LHCN-M2 (cell line): ENCODE data around the gene TXLNA. TPM values are rescaled to one million over a fixed set of nuclear protein-coding genes. Genes with fewer than 3 reads are reported as not detected.

ENCODE experiments used
- DNase-seq: peaks from one replicate; pipeline ENCODE4 v3.0.0-alpha.2; 2012; ENCODE audit warnings: low read depth
- total RNA-seq: library from RNA; depleted of rRNA; stranded (reverse); fragments of >200 nt; gene quantifications from 2 replicates; pipeline ENCODE4 v1.2.3, GENCODE V29; 2014

TXLNA gene
- total RNA-seq, 1 experiment from 2014 or later: 79.6 TPM

DNA sequence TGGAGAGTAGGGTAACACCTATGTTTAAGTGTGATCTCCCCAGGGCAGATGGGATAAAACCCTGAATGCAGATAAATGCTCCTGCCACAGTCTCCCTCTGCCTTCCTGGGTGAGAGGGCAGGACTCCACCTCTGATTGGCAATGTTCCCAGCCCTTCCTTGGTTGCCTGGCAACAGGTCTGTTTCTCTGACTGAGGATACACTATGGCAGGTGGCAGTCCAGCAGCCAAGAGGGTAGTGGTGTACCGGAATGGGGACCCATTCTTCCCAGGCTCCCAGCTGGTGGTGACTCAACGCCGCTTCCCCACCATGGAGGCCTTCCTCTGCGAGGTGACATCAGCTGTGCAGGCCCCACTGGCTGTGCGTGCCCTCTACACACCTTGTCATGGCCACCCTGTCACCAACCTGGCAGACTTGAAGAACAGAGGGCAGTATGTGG lies 29.4 kb downstream of the TXLNA start, which contains the start of gene DCDC2B:
DCDC2B (plus strand) TSS at position 199 of the 438 bp plus-strand sequence; CDS start at position 204, 5 bp downstream.
- peak; percentile 94 for DNase-seq

GRCh38 chr1:32215629-32216480 lies 36.4 kb downstream of the TXLNA start:
- DNase-seq: peak; percentile 58

- DNase-seq: no peak
These were observed 37.1 kb downstream of the TXLNA start for GRCh38 chr1:32216566-32216965.

DNA sequence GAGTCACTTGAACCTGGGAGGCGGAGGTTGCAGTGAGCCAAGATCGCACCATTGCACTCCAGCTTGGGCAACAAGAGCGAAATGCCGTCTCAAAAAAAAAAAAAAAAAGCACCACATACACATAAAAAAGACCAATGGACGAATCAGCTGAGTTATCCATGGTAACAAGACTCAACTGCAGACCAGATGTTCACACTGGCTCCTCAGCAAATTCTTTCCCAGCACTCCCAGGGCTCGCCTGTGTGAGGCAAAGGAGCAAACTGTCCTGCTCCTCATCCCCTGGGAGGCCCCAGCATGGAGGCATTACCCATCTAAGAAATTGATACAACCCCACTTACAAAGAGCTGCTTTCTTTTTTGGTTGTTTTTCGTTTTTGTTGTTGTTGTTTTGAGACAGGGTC lies 39.5 kb downstream of the TXLNA start:
- no peak for DNase-seq

DNA sequence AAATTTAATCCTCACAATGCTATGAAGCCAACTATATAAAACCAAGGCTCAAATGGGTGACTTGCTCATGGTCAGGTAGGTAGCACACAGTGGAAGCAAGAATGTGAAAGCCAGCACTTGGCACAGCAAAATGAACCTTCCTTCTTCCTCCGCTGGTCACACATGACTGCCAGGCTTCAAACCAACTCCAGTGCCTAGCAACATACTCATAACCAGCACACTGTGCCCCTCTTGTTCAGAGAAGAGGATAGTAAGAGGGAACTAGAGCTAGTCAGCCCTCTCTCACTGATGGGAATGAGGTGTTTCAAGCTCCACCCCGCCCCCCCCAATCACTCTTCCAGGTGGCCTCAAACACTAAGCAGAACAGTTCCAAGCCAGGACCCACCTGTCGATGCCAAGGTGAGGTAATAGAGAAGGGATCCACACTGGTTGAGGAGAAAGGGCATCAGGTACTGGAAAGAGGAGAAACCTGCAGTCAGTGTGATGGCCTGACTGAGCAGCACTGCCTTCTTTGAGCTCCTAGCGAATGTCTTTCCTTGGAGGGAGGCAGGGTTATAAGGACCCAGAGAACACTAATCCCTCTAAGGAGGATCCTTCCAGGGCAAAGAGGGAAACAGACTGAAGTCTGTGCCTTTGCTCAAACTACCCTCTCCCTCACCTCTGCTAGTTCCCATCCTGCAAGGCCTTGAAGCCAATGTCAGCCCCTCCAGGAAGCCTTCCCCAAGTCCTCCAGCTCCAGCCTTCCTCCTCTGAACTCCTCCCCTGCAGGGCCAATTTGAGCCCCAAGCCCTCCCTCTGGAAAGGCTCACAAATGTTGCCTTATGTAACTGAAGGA lies 41.5 kb downstream of the TXLNA start:
- DNase-seq: no peak

DNA sequence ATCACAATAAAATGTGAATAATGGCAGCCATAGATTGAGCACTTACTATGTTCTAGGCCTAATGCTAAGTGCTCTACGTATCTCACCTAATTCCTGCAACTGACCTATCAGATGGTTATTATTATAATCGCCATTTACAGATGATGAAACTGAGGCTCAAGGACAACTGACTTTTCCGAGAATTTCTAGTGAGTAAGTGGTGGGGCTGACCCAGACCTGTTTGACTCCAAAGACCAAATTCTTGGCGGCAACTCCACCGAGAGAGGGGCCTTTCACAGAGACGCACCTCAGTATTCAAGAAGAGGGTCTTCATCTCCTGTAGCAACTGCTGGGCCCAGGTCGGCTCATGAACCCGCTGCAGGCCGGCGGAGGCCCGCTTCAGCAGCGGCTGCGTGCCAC lies 42.1 kb downstream of the TXLNA start:
- no peak for DNase-seq

DNA sequence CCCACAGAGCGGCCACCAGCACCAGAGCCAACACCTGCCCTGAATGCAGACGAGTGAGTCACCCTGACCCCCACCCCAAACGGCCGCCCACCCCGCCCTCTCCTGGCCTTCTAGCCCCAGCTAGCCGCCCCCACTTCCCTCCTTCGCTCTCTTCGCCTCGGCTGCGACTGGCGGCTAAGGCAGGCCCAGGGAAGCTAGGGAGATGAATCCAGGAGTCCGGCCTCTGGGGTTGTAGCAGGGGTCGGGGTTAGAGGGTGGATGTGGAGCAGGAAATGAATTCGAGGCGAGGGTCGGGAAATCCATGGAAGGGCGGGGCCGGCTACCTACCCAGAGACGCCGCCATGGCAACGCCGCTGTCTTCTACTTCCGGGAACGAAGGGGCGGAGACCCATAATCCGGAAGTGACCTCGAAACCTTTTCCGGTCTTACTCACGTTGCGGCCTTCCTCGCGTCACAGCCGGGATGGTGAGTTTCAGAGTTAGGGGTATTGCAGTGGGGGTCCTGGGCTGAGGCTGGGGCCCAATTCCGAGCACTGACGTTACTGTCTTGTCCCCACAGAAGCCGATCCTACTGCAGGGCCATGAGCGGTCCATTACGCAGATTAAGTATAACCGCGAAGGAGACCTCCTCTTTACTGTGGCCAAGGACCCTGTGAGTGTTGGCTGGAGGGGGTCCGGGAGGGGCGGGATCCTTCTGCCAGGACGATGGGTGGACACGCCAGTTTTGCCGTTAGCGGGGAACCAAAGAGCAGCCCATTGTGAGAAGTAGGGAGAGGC lies 42.7 kb downstream of the TXLNA start, which contains the start of the genes EIF3I and TMEM234:
EIF3I (plus strand) TSS at position 428 of the 776 bp plus-strand sequence; CDS start at position 463, 35 bp downstream.
TMEM234 (minus strand) TSS at position 374 of the 776 bp plus-strand sequence; CDS start at position 343, 31 bp downstream.
- DNase-seq: peak; percentile 87

DNA sequence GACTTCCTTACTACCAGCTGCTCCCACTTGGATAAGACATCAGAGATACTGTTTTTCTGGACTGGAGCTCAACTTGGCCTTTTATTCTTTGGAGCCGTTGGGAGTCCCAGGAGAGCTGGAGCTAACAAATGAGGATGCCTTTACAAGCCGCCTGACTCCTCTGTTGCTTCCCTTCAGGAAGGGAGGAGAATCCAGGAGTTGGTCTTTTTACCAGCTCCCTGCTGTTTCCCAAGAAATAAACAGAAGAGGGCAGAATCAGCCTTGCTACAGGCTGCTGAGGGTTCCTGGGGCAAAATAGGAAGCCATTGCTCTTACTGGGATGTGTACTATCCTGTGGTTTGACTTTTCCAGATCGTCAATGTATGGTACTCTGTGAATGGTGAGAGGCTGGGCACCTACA lies 44.2 kb downstream of the TXLNA start:
- DNase-seq: no peak

DNA sequence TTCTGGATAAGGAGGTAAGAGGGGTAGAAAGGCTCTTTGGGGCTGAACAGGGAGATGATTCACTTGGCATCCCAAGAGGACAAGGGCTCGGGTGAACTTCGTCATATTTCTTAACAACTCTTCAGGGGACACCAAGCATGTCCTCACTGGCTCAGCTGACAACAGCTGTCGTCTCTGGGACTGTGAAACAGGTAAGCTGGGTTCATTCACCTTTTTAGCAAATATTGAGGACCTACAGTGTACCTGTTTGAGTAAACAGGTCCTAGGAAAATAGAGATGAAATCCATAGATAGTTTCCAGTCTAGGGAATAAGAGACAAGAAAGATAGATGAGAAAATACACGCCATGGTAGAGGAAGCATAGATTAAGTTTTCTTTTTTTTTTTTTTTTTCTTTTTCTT lies 44.8 kb downstream of the TXLNA start:
- no peak for DNase-seq

DNA sequence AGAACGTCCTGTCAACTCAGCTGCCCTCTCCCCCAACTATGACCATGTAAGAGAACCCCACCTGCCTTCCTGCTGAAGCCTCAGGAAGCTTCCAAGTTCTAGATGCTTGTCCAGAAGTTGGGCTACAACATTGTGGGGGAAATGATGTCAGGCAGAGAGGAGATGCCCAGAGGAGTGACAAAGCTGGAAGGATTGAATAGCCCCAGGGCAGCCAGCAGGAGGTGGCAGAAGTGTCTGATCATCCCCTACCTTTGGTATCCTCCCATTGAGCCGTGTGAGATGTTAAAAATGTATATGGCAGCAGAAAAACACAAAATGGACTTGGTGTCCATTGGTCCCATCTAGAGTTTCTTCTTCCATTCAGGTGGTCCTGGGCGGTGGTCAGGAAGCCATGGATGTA lies 49.3 kb downstream of the TXLNA start:
- no peak for DNase-seq

DNA sequence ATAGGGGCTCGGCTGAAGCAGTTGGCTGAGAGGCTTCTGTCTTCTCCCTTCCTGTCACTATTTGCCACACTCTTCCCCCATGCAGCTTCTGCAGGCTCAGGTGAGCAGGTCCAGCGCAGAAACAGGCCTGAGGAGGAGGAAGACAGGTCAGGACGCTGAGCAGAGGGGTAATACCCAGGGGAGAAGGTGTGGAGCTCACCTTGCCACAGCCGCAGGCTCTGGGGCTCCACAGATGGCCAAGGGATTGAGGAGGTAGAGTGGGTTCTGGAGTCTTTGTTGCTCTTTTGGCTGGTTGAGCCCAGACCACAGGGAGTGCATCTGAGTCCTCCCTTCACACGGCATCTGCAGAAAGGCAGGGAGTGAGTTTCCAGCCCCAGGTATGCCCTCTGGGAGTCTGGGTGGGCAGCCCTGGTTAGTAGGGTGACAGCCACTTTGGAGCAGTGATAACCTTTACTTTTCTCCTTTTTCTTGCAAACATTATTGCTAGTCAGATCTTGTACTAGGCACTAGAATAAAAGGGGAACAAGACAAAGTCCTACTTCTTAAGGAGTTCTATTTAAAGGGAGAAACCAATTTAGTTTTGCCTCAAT lies 52.5 kb downstream of the TXLNA start:
- DNase-seq: no peak

GRCh38 chr1:32232558-32233304 lies 53.3 kb downstream of the TXLNA start:
- no peak for DNase-seq

DNA sequence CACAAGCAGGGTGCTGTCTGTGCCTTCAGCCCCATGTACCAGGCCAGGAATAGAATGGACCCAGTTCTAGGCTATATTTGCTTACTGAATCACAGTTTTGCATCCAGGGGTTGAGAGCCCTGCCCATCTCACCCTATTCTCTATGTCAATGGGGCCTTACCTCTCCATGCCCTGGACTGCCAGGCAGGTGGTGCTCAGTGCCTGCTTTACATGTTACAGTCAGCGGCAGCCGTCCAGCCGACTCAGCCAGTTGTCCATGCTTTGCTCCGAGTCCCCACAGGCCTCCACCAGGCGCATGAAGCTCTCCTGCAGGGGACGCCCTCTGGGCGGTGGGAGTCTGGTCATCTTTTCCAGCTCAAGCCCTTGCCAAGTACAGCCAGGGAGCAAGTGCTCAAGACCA lies 55.3 kb downstream of the TXLNA start:
- no peak for DNase-seq

GRCh38 chr1:32239337-32239736 lies 59.9 kb downstream of the TXLNA start:
- DNase-seq: no peak

- DNase-seq: no peak
These were observed 60.3 kb downstream of the TXLNA start for GRCh38 chr1:32239790-32240139.

DNA sequence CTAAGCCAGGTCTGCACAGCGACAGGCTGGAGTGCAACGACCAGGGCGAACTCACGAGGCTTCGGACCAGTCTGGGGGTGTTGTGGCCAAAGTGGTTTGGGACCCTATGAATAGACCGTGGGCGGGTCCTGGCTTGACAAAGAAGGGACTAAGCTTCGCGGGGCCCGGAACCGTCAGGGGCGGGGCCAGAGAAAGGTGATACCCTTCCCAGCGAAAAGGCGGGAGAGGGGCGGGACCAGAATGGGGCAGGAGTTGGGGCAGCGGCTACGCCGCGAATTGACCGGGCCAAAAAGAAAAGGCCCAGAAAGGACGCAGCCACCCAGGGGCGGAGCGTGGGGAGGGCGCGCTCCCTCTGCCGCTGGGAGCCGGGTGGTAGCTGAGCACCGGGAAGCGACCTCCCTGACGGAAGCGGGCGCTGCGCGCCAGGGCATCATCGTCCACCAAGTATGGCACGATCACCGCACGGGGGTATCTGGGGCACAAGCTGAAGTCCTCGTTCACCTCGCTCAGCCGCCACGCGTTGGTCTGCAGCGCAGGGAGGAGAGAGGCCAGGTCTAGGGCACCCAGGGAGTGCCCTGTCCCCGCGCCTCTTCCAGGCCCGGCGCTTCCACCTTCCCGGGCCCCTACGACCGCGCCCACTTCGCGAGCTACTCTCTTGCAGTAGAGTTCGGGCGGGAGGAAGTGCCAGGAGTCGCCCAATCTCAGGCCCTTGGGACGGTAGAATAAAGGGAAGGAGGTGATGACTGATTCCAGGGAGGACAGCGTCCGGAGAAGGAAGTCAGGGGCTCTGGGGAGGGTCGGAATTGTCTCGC lies 60.9 kb downstream of the TXLNA start:
- DNase-seq: peak; percentile 44

- DNase-seq: peak; percentile 71
These were observed 61.7 kb downstream of the TXLNA start for GRCh38 chr1:32241001-32241763.

- no peak for DNase-seq
These were observed 62.9 kb downstream of the TXLNA start for GRCh38 chr1:32242341-32242851.

GRCh38 chr1:32246888-32247273 lies 67.4 kb downstream of the TXLNA start, which contains the start of gene FAM167B:
FAM167B (plus strand) TSS chr1:32247222; CDS start chr1:32247422, 200 bp downstream.
- no peak for DNase-seq
